Liver (tissue), 3 donors: ENCODE data around the gene DHRS7.

Experiments used
- EGR1 ChIP-seq, 2 donors: IDR thresholded peaks; 2 replicates each; pipeline ENCODE4 v1.6.1; 2016 to 2018; ENCODE audit warnings: antibody characterized with exemption in 2 of 2, low read depth in 2 of 2
- GABPA ChIP-seq, 2 donors: IDR thresholded peaks in 1 of 2; conservative IDR thresholded peaks in 1 of 2; 2 replicates each; pipeline ENCODE4 v1.6.1; 2016; ENCODE audit warnings: antibody characterized with exemption in 2 of 2, mild to moderate bottlenecking in 1 of 2, moderate library complexity in 1 of 2
- JUND ChIP-seq, 2 donors: IDR thresholded peaks; 2 replicates each; pipeline ENCODE4 v1.6.1; 2016; ENCODE audit warnings: antibody characterized with exemption in 2 of 2
- NR2F2 ChIP-seq: IDR thresholded peaks from 2 replicates; pipeline ENCODE4 v1.6.1; 2016; ENCODE audit warnings: antibody characterized with exemption
- REST ChIP-seq: IDR thresholded peaks from 2 replicates; pipeline ENCODE4 v1.6.1; 2016; ENCODE audit warnings: antibody characterized with exemption, mild to moderate bottlenecking
- SP1 ChIP-seq: IDR thresholded peaks from 2 replicates; pipeline ENCODE4 v1.6.1; 2018; ENCODE audit warnings: antibody characterized with exemption, mild to moderate bottlenecking
- YY1 ChIP-seq: IDR thresholded peaks from 2 replicates; pipeline ENCODE4 v1.6.1; 2016; ENCODE audit warnings: antibody characterized with exemption, mild to moderate bottlenecking
- TF ChIP-seq, protein P1 (sequence below): fragments of 150-350 bp; IDR thresholded peaks from 2 replicates; pipeline ENCODE4 v1.5.1; 2017; ENCODE audit warnings: improper control_type of control experiment, low read depth, low read length; ENCODE audit not compliant: missing input control
- TF ChIP-seq, protein P2 (sequence below): IDR thresholded peaks from 2 replicates; pipeline ENCODE4 v1.6.1; 2016; ENCODE audit warnings: antibody characterized with exemption
- donor health status: healthy.
- donor health status: healthy.

GRCh38 chr14:60212503-60213371 is 47.5 kb upstream of the DHRS7 start:
- TF ChIP-seq GABPA (IDR thresholded peaks at IDR 0.05 in 1 of 2, conservative IDR thresholded peaks at IDR 0.05 in 1 of 2) (no peak), YY1 (no peak), JUND (IDR thresholded peaks at IDR 0.05) (no peak), REST (no peak), EGR1 (IDR thresholded peaks at IDR 0.05; ENCODE audit: low read depth in 2 of 2) (no peak), NR2F2 (no peak), SP1 (no peak)
- TF ChIP-seq, protein P1, sequence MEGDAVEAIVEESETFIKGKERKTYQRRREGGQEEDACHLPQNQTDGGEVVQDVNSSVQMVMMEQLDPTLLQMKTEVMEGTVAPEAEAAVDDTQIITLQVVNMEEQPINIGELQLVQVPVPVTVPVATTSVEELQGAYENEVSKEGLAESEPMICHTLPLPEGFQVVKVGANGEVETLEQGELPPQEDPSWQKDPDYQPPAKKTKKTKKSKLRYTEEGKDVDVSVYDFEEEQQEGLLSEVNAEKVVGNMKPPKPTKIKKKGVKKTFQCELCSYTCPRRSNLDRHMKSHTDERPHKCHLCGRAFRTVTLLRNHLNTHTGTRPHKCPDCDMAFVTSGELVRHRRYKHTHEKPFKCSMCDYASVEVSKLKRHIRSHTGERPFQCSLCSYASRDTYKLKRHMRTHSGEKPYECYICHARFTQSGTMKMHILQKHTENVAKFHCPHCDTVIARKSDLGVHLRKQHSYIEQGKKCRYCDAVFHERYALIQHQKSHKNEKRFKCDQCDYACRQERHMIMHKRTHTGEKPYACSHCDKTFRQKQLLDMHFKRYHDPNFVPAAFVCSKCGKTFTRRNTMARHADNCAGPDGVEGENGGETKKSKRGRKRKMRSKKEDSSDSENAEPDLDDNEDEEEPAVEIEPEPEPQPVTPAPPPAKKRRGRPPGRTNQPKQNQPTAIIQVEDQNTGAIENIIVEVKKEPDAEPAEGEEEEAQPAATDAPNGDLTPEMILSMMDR: no peak
- TF ChIP-seq, protein P2, sequence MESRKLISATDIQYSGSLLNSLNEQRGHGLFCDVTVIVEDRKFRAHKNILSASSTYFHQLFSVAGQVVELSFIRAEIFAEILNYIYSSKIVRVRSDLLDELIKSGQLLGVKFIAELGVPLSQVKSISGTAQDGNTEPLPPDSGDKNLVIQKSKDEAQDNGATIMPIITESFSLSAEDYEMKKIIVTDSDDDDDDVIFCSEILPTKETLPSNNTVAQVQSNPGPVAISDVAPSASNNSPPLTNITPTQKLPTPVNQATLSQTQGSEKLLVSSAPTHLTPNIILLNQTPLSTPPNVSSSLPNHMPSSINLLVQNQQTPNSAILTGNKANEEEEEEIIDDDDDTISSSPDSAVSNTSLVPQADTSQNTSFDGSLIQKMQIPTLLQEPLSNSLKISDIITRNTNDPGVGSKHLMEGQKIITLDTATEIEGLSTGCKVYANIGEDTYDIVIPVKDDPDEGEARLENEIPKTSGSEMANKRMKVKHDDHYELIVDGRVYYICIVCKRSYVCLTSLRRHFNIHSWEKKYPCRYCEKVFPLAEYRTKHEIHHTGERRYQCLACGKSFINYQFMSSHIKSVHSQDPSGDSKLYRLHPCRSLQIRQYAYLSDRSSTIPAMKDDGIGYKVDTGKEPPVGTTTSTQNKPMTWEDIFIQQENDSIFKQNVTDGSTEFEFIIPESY: no peak
